GM21528 (cell line): ENCODE measurements around the gene KLHDC10.
"Not testable (repeated sequence)": the region's sequence is repeated elsewhere in the genome, so short reads cannot be mapped to it uniquely, and the experiment has no call there.

Experiments used
- ATAC-seq: cut with Tn5 transposase; IDR thresholded peaks from one replicate; pipeline ENCODE4 v1.9.1; 2021; ENCODE audit warnings: mild to moderate bottlenecking, moderate library complexity; ENCODE audit not compliant: unreplicated experiment, low FRiP score

Gene KLHDC10

GRCh38 chr7:130113887-130114286 lies 43.6 kb downstream of the KLHDC10 start:
- no peak for ATAC-seq

GRCh38 chr7:130114374-130114773 lies 44.0 kb downstream of the KLHDC10 start:
- no peak for ATAC-seq

GRCh38 chr7:130114776-130115175 lies 44.4 kb downstream of the KLHDC10 start:
- ATAC-seq, result no peak

DNA sequence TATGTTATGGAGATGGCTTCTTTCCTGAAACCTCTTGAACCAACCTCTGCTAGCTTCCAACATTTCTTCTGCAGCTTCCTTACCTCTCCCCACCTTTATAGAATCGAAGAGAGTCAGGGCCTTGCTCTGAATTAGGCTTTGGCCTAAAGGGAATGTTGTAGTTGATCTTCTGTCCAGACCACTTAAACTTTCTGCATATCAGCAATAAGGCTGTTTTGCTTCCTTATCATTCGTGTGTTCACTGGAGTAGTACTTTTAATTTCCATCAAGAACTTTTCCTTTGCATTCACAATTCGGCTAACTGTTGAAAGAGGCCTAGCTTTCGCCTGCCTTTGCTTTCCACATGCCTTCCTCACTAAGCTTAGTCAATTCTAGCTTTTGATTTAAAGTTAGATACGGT lies 48.0 kb downstream of the KLHDC10 start:
- no peak for ATAC-seq

GRCh38 chr7:130118801-130119200 lies 48.5 kb downstream of the KLHDC10 start:
- ATAC-seq, result no peak

DNA sequence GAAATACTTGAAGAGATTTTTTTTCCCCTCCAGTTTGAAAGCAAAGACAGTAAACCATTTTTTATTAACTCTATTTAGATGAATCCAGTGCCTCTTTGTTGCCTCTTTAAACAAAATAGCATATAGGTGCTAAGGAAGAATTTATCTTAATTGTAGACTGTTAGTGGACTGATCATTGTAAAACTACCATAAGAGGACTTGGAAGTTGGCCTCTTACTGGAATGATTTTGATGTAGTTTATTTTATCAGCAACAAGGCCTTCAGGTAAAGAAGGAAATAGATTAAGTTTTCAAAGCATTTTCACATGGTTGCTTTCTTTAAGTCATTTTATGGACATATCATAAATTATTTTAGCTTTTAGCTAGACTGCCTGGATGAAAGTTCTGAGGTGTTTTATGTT lies 53.2 kb downstream of the KLHDC10 start:
- ATAC-seq, result no peak

- ATAC-seq, result no peak
These were observed 54.4 kb downstream of the KLHDC10 start for GRCh38 chr7:130124711-130125110.

- not testable (repeated sequence) for ATAC-seq
These were observed 56.5 kb downstream of the KLHDC10 start for GRCh38 chr7:130126840-130127239.

DNA sequence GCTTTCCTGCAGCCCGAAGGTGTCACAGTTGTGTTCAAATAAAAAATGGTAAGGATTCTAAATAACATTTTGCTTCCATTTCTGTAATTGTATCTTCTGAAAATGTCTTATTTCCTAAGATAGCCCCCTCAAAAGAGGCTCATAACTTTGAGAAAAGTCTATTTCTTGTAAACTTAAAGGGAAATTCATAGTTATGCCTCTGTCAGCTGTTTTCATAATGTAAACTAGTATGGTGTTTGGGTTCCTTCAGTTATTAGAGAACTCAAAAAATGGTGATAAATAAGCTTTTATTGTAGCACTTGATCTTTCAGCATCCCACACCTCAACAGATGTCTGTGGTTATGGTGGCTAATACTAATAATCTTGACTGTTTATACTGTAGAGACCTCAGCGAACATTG lies 57.1 kb downstream of the KLHDC10 start:
- no peak for ATAC-seq

GRCh38 chr7:130127821-130128317 lies 57.5 kb downstream of the KLHDC10 start:
- no peak for ATAC-seq

DNA sequence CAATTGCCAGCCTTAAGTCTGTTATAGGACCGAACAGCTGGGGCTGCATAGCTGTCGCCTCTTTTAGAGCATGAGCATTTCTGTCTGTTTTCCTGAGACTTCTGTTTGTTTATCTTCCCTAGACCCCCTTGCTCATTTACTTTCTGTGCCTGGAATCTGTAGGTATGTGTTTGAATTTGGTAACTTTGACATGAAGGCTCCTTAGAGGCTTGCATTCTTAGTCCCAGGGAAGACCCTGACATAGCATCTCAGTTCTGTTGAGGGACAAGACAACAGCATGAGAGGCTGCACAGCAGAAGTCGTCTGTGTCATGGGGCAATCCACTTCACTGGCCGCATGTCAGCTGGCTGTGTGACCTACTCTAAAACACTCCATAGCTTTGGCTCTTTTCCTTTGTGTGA lies 58.7 kb downstream of the KLHDC10 start:
- no peak for ATAC-seq

GRCh38 chr7:130131191-130131834 lies 61.0 kb downstream of the KLHDC10 start:
- ATAC-seq, result no peak

- ATAC-seq, result no peak
These were observed 61.9 kb downstream of the KLHDC10 start for GRCh38 chr7:130131964-130132875.

- ATAC-seq, result no peak
These were observed 62.9 kb downstream of the KLHDC10 start for GRCh38 chr7:130133029-130133782.

DNA sequence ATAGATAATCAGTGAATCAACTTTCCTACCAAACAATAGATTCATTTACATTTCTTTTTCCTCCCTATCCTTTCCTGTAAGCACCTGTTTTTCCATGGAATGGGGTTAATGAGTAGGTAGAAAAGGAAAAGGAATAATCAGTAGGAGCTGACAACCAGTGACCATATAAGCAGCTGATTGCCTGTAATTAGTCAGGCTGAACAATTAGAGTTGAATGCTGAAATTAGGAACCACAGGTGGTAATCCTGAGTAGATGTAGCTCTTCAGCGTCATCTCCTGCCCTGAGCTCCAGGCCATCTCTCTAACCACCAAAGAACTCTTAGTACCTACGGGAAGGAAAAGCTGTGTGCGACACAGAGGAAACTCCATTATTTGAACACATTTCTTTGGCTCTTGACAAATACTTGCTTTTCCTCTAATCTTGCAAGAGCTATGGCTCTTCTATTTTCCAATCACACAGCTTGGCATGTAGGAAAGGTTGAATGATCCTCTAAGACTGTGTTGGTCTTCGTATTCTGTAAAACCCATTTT lies 63.8 kb downstream of the KLHDC10 start:
- no peak for ATAC-seq

DNA sequence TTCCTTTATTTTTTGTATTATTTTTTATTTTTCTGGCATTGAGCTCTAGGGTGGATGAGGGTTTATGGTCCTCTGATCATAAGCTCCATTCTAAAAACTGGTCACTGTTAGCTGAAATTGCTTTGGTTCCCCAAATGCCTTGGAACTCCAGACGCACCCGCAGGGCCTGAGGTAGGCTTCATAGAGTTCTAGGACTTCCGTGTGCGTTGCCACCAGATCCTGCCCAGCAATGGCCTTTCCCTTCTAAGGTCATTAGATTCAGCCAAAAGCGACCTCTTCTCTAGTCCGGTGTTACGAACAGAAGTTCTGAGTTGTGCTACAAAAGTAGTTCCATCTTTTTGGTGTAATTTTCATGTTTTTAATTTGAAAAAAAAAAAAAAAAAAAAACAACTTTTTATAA lies 64.4 kb downstream of the KLHDC10 start:
- no peak for ATAC-seq

DNA sequence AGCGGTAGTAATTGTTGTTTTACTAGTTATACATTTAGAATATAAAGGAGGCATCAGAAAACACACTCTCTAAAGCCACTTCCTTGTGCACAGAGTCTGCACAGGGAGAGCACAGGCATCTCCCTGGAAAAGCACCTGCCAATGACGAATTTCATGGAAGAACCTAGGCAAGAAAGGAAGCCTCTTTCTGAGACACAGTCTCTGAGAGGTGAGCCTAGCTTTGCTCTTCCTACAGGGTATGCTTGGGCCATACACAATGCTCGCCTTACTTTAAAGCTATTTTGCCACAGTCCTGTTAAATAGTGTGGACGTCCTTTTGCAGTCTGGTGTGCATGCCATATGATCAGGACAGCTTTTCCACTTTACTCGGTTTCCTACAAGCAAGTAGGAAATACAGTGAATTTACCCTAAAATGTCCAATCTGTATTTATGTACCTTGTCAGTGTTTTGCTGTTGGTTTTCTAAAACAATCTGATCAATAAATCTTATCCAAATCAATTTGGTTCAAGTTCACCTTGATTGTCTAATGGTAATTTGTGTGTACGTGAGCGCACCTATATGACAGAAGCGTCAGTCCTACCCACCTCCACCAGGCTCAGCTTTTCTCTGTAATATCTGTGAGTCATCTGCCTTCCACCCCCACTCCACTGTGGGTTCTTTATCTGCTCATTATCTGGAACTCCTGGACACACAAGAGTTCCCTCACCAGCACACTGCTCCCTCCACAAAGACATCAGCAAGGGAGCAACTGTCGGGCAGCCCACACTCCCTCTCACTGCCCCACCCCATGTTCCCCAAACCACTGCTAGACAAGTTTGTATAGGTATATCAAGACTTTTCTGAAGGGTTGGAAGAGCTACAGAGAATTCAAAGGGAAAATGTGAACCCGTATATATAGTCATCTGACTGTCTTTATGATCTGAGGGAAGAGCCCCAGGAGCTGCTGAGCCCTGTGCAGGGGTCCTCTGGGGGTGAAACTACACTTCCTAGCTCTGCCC lies 65.2 kb downstream of the KLHDC10 start:
- ATAC-seq, result no peak

GRCh38 chr7:130136579-130137167 lies 66.3 kb downstream of the KLHDC10 start:
- ATAC-seq, result no peak

DNA sequence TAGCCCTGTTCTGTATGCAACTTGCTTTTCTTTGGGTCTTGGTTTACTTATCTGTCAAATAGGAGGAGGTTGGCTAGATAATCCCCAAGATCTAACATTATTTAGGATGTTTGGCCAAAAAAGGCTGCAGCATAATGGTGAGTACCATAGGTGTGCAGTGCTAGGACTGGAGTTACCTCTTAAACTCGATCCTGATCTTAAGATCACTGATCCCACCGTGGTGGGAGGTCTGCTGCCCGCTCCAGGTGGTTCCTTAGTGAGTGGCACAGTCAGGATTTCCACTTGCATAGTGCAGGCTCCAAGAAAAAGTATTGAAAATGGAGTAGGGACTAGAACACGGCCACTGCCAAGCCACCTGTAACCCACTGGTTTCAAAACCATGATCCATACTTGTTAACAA lies 66.9 kb downstream of the KLHDC10 start:
- no peak for ATAC-seq
